T-helper 1 cell treated with Interleukin-12 subunit alpha and Interleukin-12 subunit beta and Interleukin-4 antibody, amounts not matched to agents 30 ng/mL and 1 ng/mL, for 36 hours (primary cell): Measurements from ENCODE around the gene TRPT1. TPM values are rescaled to one million over a fixed set of nuclear protein-coding genes. Genes with fewer than 3 reads are reported as not detected.

Experiments used
- intact Hi-C: fragments of 100-400 bp; cut with micrococcal nuclease; formaldehyde crosslinking; loops from one replicate; pipeline ENCODE4 v1.15.1; 2024
- total RNA-seq: library from RNA; stranded (reverse); gene quantifications from 2 replicates; pipeline ENCODE4 v1.2.3, GENCODE V29; 2022

Gene TRPT1
- total RNA-seq, 1 donor from 2014 or later = 28.2 TPM

DNA sequence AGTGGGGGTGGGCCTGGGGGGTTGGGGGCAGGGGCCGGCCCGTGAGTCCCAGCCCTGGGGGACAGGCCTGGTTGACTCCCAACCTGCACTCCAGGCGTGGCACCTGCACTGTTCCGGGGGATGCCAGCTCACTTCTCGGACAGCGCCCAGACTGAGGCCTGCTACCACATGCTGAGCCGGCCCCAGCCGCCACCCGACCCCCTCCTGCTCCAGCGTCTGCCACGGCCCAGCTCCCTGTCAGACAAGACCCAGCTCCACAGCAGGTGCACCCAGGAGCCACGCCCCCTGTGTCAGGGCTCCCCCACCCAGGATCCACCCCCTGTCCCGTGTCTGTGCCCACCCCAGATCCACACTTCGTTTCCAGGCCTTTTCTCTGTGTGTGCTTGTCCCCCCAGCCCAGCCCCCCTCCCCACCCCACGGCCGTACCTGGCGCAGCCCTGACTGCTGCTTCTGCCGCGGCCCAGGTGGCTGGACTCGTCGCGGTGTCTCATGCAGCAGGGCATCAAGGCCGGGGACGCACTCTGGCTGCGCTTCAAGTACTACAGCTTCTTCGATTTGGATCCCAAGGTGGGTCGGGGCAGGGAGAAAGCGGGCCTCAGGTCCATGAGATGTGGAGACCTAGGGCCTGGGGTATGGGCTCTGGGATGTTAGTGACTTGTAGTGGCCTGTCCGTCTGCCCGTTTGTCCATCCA is 14.7 kb downstream of the TRPT1 start:
- intact Hi-C loops = no loop called here

- intact Hi-C loops = no loop called here
Observed at GRCh38 chr11:64210301-64211020, 15.5 kb downstream of the TRPT1 start.

GRCh38 chr11:64209563-64209843 is 16.5 kb downstream of the TRPT1 start:
- intact Hi-C loops = no loop called here

DNA sequence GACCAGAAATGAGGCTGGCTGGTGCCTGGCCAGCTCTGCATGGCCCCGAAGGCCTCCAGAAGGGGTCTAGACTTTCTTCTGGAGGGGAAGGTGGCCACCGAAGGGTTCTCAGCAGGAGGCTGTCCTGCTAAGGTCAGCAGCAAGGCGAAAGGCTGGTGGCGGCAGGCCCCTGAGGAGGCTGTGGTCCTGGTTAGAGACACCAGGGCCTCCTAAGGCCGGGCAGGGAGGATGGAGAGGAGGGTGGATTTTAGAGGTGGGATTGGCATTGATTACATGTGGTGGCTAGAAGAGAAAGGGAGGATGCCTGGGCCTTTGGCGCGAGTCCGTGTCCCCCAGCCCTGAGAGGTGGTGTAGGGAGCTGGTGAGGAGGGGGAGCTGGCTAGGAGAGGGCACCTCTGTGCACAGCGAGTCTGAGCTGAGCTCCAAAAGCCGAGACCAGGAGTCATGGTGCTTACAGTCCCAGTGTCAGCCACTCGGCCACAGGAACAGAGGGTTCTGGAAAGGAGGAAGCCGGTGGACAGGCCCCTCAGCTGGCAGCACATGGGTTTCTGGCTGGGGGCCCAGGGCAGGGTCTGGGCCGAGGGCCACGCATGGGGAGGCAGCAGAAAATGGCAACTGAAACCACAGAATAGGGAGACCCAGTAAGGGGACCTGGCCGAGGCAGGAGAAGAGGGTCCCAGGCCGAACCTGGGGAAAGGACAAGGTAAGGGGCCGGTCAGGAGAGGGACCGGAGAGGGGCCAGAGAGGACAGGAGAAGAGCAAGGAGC is 17.0 kb downstream of the TRPT1 start:
- intact Hi-C loops = no loop called here

DNA sequence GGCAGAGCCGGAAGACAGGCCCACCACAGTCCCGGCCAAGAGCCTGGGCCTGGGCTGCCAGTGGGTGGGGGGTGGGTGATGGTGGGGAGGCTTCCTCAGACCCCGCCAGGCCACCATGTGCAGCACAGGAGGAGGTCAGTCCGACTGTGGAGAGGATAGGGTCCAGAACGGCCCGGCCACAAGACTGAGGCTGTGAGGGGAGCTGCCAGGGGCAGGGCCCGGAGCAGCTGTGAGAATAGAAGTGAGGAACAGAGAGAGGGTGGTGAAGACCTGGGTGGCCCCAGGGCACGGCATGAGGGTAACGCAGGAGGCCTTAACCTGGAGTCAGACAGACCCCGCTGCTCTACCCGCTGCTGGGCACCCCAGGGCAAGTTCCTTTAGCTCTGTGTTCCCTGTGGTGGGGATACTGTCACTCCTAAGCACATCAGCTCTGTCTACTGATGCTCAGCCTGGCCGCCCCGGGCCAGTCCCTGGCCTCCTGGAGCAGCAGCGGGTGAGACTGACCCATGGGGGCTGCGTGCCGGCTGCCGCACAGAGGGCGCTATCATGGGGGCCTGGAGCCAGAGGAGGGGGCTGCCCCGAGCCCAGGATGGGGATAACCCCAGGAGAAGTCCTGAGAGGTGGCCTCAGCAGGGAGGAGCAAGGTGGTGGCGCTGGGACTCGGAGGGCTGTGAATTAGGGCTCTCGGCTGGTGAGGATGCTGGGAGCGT is 17.7 kb downstream of the TRPT1 start:
- intact Hi-C loops = no loop called here

- intact Hi-C loops = loop anchor here (1.0 kb wide), 5 partner anchors 19 to 98 kb away; partner anchors contain the start of genes DNAJC4, ESRRA, FKBP2 and NUDT22
Observed at GRCh38 chr11:64207256-64208085, 18.5 kb downstream of the TRPT1 start.

GRCh38 chr11:64206457-64207255 is 19.3 kb downstream of the TRPT1 start, which contains the start of gene FERMT3:
Gene FERMT3, plus strand, starts transcription at chr11:64206721. Its CDS starts 644 bp downstream, at chr11:64207365.
- intact Hi-C loops = loop anchor here (1.0 kb wide), 6 partner anchors 20 to 99 kb away; partner anchors contain the start of genes DNAJC4, ESRRA, FKBP2 and NUDT22

- intact Hi-C loops = loop anchor here (1.0 kb wide), 3 partner anchors 47 to 100 kb away; partner anchors contain the start of genes BAD and PLCB3
Observed at GRCh38 chr11:64204464-64204989, 21.5 kb downstream of the TRPT1 start.

DNA sequence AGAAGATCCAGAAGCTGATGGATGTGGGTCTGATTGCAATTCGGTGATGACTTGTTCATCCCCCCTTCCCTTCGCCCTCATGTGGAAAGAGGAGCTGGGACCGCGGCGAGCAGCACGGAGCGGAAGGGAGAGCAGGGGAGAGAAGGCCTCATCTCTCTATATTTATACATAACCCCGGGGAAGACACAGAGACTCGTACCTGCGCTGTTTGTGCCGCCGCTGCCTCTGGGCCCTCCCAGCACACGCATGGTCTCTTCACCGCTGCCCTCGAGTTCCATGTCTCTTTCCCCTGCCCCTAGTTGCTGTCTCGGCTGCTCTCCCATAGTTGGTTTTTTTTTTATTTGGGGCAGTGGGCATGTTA is 21.9 kb downstream of the TRPT1 start:
- intact Hi-C loops = loop anchor here (1.0 kb wide), 3 partner anchors 47 to 100 kb away; partner anchors contain the start of genes BAD and PLCB3

DNA sequence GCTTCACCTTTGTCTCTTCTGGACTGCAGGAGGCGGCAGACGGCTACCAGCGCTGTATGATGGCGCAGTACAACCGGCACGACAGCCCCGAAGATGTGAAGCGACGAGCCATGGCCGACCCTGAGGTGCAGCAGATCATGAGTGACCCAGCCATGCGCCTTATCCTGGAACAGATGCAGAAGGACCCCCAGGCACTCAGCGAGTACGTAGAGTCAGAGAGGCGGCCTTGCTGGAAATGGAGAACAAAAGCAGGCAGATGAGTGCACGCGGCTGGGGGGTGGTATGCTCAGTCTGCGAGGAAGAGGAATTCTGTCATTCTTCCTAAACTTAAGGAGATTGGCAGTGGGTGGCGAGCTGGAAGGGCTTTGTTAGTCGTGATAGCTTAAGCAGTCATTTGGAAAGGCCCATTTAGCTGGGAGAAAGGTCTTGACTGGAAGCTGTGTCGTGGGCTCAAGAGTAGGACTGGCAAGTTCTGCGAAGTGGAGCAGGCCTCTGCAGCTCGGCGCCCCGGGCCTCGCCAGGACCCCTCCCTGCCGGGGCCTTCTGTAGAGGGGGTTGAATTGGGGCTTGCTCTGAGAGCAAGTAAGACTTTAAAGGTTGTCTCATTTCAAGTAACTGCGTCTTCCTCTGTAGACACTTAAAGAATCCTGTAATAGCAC is 22.4 kb downstream of the TRPT1 start:
- intact Hi-C loops = loop anchor here (1.0 kb wide), 3 partner anchors 48 to 101 kb away; partner anchors contain the start of genes BAD and PLCB3

- intact Hi-C loops = no loop called here
Observed at GRCh38 chr11:64202992-64203391, 23.0 kb downstream of the TRPT1 start.

DNA sequence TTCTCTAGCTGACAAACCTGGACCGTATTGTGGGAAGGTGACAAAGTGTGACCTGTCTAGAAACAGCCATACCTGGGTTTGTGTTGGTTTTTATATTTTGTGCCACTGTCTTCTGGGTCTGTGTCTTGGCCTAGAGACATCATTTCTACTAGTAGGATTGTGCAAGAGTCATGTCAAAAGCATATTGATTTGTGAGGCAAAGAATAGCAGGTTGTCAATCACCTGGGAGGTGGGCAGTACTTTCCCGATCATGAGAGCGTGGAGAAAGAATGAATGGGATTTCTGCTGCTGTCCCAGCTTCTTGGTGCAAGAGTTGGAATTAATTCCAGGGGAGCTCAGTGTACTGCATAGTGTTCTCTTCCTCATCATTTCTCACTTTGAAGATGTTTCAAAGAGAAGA is 24.4 kb downstream of the TRPT1 start:
- intact Hi-C loops = no loop called here

DNA sequence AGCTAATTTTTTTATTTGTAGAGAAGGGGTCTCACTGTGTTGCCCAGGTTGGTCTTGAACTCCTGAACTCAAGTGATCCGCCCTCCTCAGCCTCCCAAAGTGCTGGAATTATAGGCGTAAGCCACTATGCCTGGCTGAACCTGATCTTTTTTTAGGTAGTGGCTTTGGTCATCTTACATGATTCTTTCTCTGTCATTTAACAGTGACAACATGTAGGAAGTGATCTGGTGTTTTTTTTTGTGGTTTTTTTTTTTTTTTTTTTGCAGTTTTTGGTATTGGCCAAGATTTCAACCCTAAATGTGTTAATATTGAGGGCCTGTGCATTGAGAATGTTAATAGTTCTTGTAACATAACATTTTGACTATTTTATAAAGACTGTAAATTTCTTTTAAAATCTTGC is 27.5 kb downstream of the TRPT1 start:
- intact Hi-C loops = no loop called here

- intact Hi-C loops = no loop called here
Observed at GRCh38 chr11:64196626-64197025, 29.4 kb downstream of the TRPT1 start.

- intact Hi-C loops = no loop called here
Observed at GRCh38 chr11:64192434-64192833, 33.6 kb downstream of the TRPT1 start.

DNA sequence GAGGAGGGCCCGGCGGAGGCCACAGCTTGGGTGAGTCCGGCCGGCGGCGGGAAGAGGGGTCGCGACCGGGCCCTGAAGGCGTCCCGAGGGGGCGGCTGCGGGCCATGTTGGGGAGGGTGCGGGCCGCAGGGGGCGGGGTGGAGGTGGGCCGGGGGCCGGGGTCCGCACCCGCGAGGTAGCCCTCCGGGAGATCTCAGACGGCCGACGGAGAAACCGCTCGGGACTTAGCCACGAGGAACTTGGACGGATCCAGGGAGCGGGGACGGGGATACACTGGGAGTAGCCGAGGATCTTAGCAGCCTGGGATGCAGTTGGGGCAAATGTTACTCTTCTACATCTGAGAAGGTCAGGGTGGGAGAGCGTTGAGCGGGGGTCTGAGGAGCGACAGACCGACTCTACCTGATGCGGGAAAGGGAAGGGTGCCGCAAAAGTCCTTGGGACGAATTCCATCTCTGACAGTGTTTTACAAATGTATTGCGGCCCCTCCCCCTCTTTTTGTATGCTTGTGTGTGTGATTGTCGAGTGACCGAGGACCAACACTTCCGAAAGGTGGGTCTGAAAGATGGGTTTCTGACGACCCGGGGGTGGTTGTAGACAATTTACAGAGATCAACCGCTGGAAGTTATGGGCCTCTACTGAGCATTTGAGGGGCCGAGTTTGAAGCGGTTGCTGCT is 39.4 kb downstream of the TRPT1 start:
- intact Hi-C loops = loop anchor here (1.0 to 10.0 kb wide), 6 partner anchors 21 to 1592 kb away; partner anchors contain the start of genes BSCL2, DNAJC4, GNG3 and NAA40

GRCh38 chr11:64185693-64186491 is 40.1 kb downstream of the TRPT1 start, which contains the start of gene STIP1:
Gene STIP1, plus strand, starts transcription at chr11:64186171. Its CDS starts 91 bp downstream, at chr11:64186262.
- intact Hi-C loops = loop anchor here (1.0 to 10.0 kb wide), 17 partner anchors 21 to 1591 kb away; partner anchors contain the start of genes ATL3, BAD, BSCL2 and COX8A
